ENCODE data around the gene FAAP20.
A peak's percentile ranks its signal among the peaks of the same experiment; 100 is the strongest.

FAAP20 gene

DNA sequence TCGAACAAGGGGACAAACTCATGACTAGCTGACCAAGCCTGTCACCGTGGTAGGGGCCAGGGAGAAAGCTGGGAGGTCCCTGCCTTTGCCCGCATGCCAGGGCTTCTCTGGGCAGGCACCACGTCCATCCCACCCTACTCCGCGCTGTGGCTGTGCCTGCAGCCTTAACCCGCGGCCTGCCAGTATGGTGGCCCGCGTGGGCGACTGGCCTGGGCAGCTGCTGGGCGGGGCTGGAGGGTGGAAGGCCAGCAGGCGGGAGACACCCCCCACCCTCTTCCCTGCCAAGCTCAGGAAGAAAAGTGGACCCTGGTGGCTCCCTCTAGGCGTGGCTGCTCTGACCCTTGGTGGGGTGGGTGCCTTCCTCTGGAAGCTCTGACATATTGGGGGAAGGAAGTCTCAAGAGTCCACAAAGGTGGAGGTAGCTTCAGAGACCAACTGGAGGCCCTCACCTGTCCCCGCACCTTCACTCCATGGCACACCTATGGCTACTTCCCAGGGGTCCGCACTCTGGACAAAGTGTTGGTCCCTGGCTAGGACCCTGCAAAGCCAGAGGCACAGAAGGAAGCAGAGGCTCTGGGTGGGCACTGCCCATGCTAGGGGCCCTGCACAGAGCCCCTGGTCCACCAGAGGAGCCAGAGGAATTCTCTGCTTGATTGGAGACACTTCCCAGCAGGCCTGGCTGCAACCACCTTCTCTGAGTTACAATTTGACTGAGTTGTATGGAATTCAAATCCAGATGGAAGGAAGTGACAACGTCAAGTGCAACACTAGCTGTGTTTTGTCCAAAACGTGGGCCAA lies 30.3 kb upstream of the FAAP20 start:
- POLR2A ChIA-PET, result interaction anchor here (0.6 to 1.6 kb wide), 3 partner anchors 17 to 154 kb away, joined by 3 to 5 read pairs (median 3); no protein-coding TSS in a partner anchor
- no peaks in the 10 kb centered on the region for H3K4me1 ChIP-seq (ENCODE audit: control insufficient read depth, insufficient read depth, low read length)
- CTCF ChIA-PET, result interaction anchor here (1.0 kb wide), 1 partner anchor 22 kb away, joined by 4 read pairs; no protein-coding TSS in a partner anchor
- no peak overlapping the region for H3K27ac ChIP-seq (ENCODE audit: extremely low read depth, low read depth, low read length)
- H3K36me3 ChIP-seq (ENCODE audit: control insufficient read depth in 2 of 2, insufficient read depth in 1 of 2, low read length in 2 of 2), result peaks cover 0 to 9% of the 10 kb centered on the region in 2 experiments; a peak in 1 of 3 replicates
- TF ChIP-seq ZFHX2 (tag by site-specific recombination; conservative IDR thresholded peaks at IDR 0.05), result 0 out of 2 replicates have a peak, but pooled peaks have one; percentile 7
- no peak for TF ChIP-seq ZNF585B (tag by site-specific recombination; IDR thresholded peaks at IDR 0.05)
- H3K4me3 ChIP-seq (ENCODE audit: low read depth, low read length), result no peak overlapping the region
- no peaks in the 10 kb centered on the region for H3K9me3 ChIP-seq (ENCODE audit: control insufficient read depth, insufficient read depth, low read depth, low read length)

DNA sequence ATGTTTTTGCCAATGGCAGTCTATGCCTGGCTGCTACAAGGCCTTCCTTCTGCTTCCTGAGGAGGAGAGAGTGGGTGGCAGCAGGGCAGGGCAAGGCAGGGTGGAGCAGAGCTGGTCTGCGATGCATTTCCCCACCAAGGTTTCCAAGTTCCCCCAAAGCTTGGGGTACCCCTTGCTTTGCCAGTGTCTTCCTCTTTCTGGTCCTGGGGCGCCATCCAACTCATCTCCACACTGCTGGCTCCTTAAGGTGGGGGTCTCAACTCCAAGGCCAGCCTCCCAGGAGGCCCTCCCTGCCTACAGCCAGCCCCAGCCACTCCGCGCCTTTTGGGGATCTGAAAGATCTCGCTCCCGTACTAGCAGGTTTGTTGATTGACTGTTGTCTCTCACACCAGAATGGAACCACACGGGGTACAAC lies 29.6 kb upstream of the FAAP20 start:
- TF ChIP-seq ZFHX2 (tag by site-specific recombination; conservative IDR thresholded peaks at IDR 0.05) (0 out of 2 replicates have a peak, but pooled peaks have one; percentile 17), BCL11A (tag by site-specific recombination; IDR thresholded peaks at IDR 0.05; ENCODE audit: low read depth) (no peak)
- no peaks in the 10 kb centered on the region for H3K4me1 ChIP-seq (ENCODE audit: control insufficient read depth, insufficient read depth, low read length)
- no peak overlapping the region for H3K27ac ChIP-seq (ENCODE audit: extremely low read depth, low read depth, low read length)
- peaks cover 0 to 3% of the 10 kb centered on the region in 2 experiments; a peak in 1 of 3 replicates for H3K36me3 ChIP-seq (ENCODE audit: control insufficient read depth in 2 of 2, insufficient read depth in 1 of 2, low read length in 2 of 2)
- no peaks in the 10 kb centered on the region for H3K9me3 ChIP-seq (ENCODE audit: control insufficient read depth, insufficient read depth, low read depth, low read length)
- CTCF ChIA-PET, result interaction anchor here (0.9 to 1.0 kb wide), 2 partner anchors 22 to 157 kb away, joined by 4 read pairs; no protein-coding TSS in a partner anchor
- POLR2A ChIA-PET, result no interaction called here
- H3K4me3 ChIP-seq (ENCODE audit: low read depth, low read length), result no peak overlapping the region

GRCh38 chr1:2221271-2221670 lies 26.7 kb upstream of the FAAP20 start:
- CTCF ChIA-PET, result interaction anchor here (1.3 kb wide), 1 partner anchor 26 kb away, joined by 7 read pairs; the partner anchor contains the start of gene FAAP20
- Histone ChIP-seq H3K4me1 (ENCODE audit: control insufficient read depth, insufficient read depth, low read length) (no peaks in the 10 kb centered on the region), H3K36me3 (ENCODE audit: control insufficient read depth in 2 of 2, insufficient read depth in 1 of 2, low read length in 2 of 2) (no peaks in the 10 kb centered on the region), H3K9me3 (ENCODE audit: control insufficient read depth, insufficient read depth, low read depth, low read length) (no peaks in the 10 kb centered on the region), H3K27ac (ENCODE audit: extremely low read depth, low read depth, low read length) (no peak overlapping the region), H3K4me3 (ENCODE audit: low read depth, low read length) (no peak overlapping the region)
- POLR2A ChIA-PET, result no interaction called here
- no peak for TF ChIP-seq ZNF777 (tag by site-specific recombination; IDR thresholded peaks at IDR 0.05; ENCODE audit: borderline replicate concordance)
- TF ChIP-seq ZNF121 (tag by site-specific recombination; IDR thresholded peaks at IDR 0.05), result peak; percentile 98

- peaks cover 9% of the 10 kb centered on the region for H3K4me1 ChIP-seq (ENCODE audit: control insufficient read depth, insufficient read depth, low read length)
- no peak overlapping the region for H3K4me3 ChIP-seq (ENCODE audit: low read depth, low read length)
- POLR2A ChIA-PET, result no interaction called here
- no peak overlapping the region for H3K27ac ChIP-seq (ENCODE audit: extremely low read depth, low read depth, low read length)
- TF ChIP-seq ZFP41 (tag by site-specific recombination; IDR thresholded peaks at IDR 0.05; ENCODE audit: borderline replicate concordance) (no peak), ZIC2 (tag by site-specific recombination; IDR thresholded peaks at IDR 0.05) (0 out of 2 replicates have a peak, but pooled peaks have one; percentile 27)
- no peaks in the 10 kb centered on the region for H3K36me3 ChIP-seq (ENCODE audit: control insufficient read depth in 2 of 2, insufficient read depth in 1 of 2, low read length in 2 of 2)
- H3K9me3 ChIP-seq (ENCODE audit: control insufficient read depth, insufficient read depth, low read depth, low read length), result no peaks in the 10 kb centered on the region
- CTCF ChIA-PET, result no interaction called here
These were observed 22.1 kb upstream of the FAAP20 start for GRCh38 chr1:2216767-2217058.

DNA sequence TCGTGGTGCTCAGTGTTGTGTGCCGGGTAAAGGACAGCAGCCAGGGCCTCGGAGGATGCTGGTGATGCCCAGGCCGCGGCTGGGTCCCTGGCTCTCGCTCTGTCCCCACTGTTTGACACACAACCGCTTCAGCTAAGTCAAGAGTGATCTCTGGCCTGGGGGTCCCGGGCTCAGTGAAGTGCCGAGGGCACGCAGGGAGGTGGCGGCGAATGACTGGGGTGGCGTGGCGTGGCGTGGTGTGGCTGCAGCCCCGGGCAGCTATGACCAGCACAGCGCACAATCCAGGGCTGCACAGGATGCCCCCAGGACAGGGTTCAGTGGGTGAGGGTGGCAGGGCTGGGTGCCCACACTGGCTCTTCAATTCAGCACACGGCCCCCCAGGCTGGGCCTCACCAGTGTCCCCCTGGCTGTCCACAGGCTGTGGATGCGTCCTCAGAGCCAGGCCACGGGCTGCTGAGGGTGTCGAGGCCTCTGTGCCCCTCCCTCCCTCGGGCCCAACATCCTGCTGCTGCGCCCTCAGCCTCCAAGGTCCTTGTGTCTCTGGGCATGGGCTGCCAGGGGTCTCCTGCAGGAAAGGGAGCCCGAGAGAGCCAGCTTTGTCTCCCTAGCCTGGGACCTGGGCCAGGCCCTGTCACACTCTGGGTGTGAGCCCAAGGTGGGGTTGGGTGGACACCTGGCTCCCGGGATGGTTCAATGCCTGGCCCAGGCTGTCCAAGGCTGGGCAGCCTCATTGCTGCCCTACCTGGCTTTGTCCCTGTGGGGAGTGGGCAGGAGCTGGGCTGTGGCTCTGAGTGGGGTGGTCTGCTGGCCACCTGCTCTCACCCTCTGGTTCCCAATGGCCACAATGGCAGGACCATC lies 21.6 kb upstream of the FAAP20 start:
- Histone ChIP-seq H3K27ac (ENCODE audit: extremely low read depth, low read depth, low read length) (no peak overlapping the region), H3K4me1 (ENCODE audit: control insufficient read depth, insufficient read depth, low read length) (peaks cover 9% of the 10 kb centered on the region), H3K4me3 (ENCODE audit: low read depth, low read length) (no peak overlapping the region), H3K36me3 (ENCODE audit: control insufficient read depth in 2 of 2, insufficient read depth in 1 of 2, low read length in 2 of 2) (no peaks in the 10 kb centered on the region), H3K9me3 (ENCODE audit: control insufficient read depth, insufficient read depth, low read depth, low read length) (no peaks in the 10 kb centered on the region)
- ChIA-PET POLR2A (no interaction called here), CTCF (interaction anchor here (1.2 kb wide), 1 partner anchor 100 kb away, joined by 3 read pairs; no protein-coding TSS in a partner anchor)
- TF ChIP-seq ZBTB11 (tag by site-specific recombination; conservative IDR thresholded peaks at IDR 0.05; ENCODE audit: low read depth), result no peak
- TF ChIP-seq ZFHX2 (tag by site-specific recombination; conservative IDR thresholded peaks at IDR 0.05), result no peak
- TF ChIP-seq ZNF776 (tag by site-specific recombination; IDR thresholded peaks at IDR 0.05; ENCODE audit: borderline replicate concordance), result no peak
- TF ChIP-seq ZNF843 (tag by site-specific recombination; IDR thresholded peaks at IDR 0.05), result no peak
- no peak for TF ChIP-seq ZNF548 (tag by site-specific recombination; IDR thresholded peaks at IDR 0.05)
- no peak for TF ChIP-seq BCL11A (tag by site-specific recombination; IDR thresholded peaks at IDR 0.05; ENCODE audit: low read depth)
- TF ChIP-seq GLI2 (tag by site-specific recombination; IDR thresholded peaks at IDR 0.05; ENCODE audit: borderline replicate concordance, low read depth), result no peak
- TF ChIP-seq EGR2 (tag by site-specific recombination; IDR thresholded peaks at IDR 0.05; ENCODE audit: low read depth), result no peak
- TF ChIP-seq, protein P1, sequence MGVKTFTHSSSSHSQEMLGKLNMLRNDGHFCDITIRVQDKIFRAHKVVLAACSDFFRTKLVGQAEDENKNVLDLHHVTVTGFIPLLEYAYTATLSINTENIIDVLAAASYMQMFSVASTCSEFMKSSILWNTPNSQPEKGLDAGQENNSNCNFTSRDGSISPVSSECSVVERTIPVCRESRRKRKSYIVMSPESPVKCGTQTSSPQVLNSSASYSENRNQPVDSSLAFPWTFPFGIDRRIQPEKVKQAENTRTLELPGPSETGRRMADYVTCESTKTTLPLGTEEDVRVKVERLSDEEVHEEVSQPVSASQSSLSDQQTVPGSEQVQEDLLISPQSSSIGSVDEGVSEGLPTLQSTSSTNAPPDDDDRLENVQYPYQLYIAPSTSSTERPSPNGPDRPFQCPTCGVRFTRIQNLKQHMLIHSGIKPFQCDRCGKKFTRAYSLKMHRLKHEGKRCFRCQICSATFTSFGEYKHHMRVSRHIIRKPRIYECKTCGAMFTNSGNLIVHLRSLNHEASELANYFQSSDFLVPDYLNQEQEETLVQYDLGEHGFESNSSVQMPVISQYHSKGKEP (tag by site-specific recombination; IDR thresholded peaks at IDR 0.05), result no peak
- no peak for TF ChIP-seq FEZF1 (tag by site-specific recombination; IDR thresholded peaks at IDR 0.05)
- no peak for TF ChIP-seq SP3 (tag by site-specific recombination; IDR thresholded peaks at IDR 0.05)
